Measurements from ENCODE around the gene EPSTI1. TPM values are rescaled to one million over a fixed set of nuclear protein-coding genes. Genes with fewer than 3 reads are reported as not detected.
"Not testable (repeated sequence)": the region's sequence is repeated elsewhere in the genome, so short reads cannot be mapped to it uniquely, and the experiment has no call there.

Gene EPSTI1
- total RNA-seq, 6 experiments from 2014 or later = 2.5 to 9.9 (median 5.2) TPM

- no peaks in the 10 kb centered on the region for H3K36me3 ChIP-seq
- DNase-seq (no peak), ATAC-seq (no peak)
- no peaks in the 10 kb centered on the region for H3K9me3 ChIP-seq
- no peak overlapping the region for H3K4me3 ChIP-seq
- WGBS (ENCODE audit: insufficient coverage, low coverage, low lambda C conversion rate, missing lambda C conversion rate) = 68% methylated on average over 8 of the region's 8 CpGs
- no peak overlapping the region for H3K27ac ChIP-seq
- H3K4me1 ChIP-seq = no peaks in the 10 kb centered on the region
- no peaks in the 10 kb centered on the region for H3K27me3 ChIP-seq
- intact Hi-C loops (cut with DNase I) = no loop called here
- TF ChIP-seq POLR2A (IDR thresholded peaks at IDR 0.05) = no peak
- TF ChIP-seq, protein P1, sequence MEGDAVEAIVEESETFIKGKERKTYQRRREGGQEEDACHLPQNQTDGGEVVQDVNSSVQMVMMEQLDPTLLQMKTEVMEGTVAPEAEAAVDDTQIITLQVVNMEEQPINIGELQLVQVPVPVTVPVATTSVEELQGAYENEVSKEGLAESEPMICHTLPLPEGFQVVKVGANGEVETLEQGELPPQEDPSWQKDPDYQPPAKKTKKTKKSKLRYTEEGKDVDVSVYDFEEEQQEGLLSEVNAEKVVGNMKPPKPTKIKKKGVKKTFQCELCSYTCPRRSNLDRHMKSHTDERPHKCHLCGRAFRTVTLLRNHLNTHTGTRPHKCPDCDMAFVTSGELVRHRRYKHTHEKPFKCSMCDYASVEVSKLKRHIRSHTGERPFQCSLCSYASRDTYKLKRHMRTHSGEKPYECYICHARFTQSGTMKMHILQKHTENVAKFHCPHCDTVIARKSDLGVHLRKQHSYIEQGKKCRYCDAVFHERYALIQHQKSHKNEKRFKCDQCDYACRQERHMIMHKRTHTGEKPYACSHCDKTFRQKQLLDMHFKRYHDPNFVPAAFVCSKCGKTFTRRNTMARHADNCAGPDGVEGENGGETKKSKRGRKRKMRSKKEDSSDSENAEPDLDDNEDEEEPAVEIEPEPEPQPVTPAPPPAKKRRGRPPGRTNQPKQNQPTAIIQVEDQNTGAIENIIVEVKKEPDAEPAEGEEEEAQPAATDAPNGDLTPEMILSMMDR (IDR thresholded peaks at IDR 0.05) = no peak
These were observed 119.0 kb downstream of the EPSTI1 start for GRCh38 chr13:42873081-42873480.

- Histone ChIP-seq H3K36me3 (no peaks in the 10 kb centered on the region), H3K27me3 (no peaks in the 10 kb centered on the region), H3K27ac (no peak overlapping the region), H3K4me3 (no peak overlapping the region), H3K9me3 (no peaks in the 10 kb centered on the region), H3K4me1 (no peaks in the 10 kb centered on the region)
- intact Hi-C loops (cut with DNase I) = no loop called here
- DNase-seq (no peak), ATAC-seq (no peak)
- WGBS (ENCODE audit: insufficient coverage, low coverage, low lambda C conversion rate, missing lambda C conversion rate) = 73% methylated on average over 2 of the region's 4 CpGs
- no peak for TF ChIP-seq POLR2A (IDR thresholded peaks at IDR 0.05)
- TF ChIP-seq, protein P1 (IDR thresholded peaks at IDR 0.05) = no peak
These were observed 124.8 kb downstream of the EPSTI1 start for GRCh38 chr13:42867232-42867631.

GRCh38 chr13:42865768-42866102 lies 126.3 kb downstream of the EPSTI1 start:
- Histone ChIP-seq H3K27ac (no peak overlapping the region), H3K9me3 (no peaks in the 10 kb centered on the region), H3K27me3 (no peaks in the 10 kb centered on the region), H3K36me3 (no peaks in the 10 kb centered on the region), H3K4me3 (no peak overlapping the region), H3K4me1 (no peaks in the 10 kb centered on the region)
- 66% methylated on average over 2 of the region's 2 CpGs for WGBS (ENCODE audit: insufficient coverage, low coverage, low lambda C conversion rate, missing lambda C conversion rate)
- intact Hi-C loops (cut with DNase I) = no loop called here
- TF ChIP-seq, protein P1 (IDR thresholded peaks at IDR 0.05) = no peak
- TF ChIP-seq POLR2A (IDR thresholded peaks at IDR 0.05) = no peak
- DNase-seq (no peak), ATAC-seq (no peak)

- Histone ChIP-seq H3K27ac (no peak overlapping the region), H3K27me3 (no peaks in the 10 kb centered on the region), H3K4me3 (no peak overlapping the region), H3K4me1 (no peaks in the 10 kb centered on the region), H3K36me3 (no peaks in the 10 kb centered on the region), H3K9me3 (no peaks in the 10 kb centered on the region)
- TF ChIP-seq, protein P1 (IDR thresholded peaks at IDR 0.05) = no peak
- no peak for TF ChIP-seq POLR2A (IDR thresholded peaks at IDR 0.05)
- WGBS (ENCODE audit: insufficient coverage, low coverage, low lambda C conversion rate, missing lambda C conversion rate) = 54% methylated on average over 10 of the region's 10 CpGs
- DNase-seq (no peak), ATAC-seq (no peak)
- intact Hi-C loops (cut with DNase I) = no loop called here
These were observed 126.9 kb downstream of the EPSTI1 start for GRCh38 chr13:42864952-42865767.

GRCh38 chr13:42862370-42862769 lies 129.7 kb downstream of the EPSTI1 start:
- intact Hi-C loops (cut with DNase I); H3K9me3 ChIP-seq; H3K4me1 ChIP-seq; H3K36me3 ChIP-seq; DNase-seq; ATAC-seq; H3K27ac ChIP-seq; H3K27me3 ChIP-seq; H3K4me3 ChIP-seq: not testable (repeated sequence)
- 53% methylated on average over 1 of the region's 2 CpGs for WGBS (ENCODE audit: insufficient coverage, low coverage, low lambda C conversion rate, missing lambda C conversion rate)

All from right lobe of liver (tissue), 6 donors.